ENCODE measurements around the gene ANKRD40CL.

GRCh38 chr17:50793007-50793406 lies 25.7 kb upstream of the ANKRD40CL start:
- no peak for TF ChIP-seq CTCF (conservative IDR thresholded peaks at IDR 0.05; ENCODE audit: low read length)
- no peak for TF ChIP-seq EZH2phosphoT487 (IDR thresholded peaks at IDR 0.05; ENCODE audit: borderline replicate concordance, low read depth, low read length)

Data from OCI-LY7 (cell line).